Measurements from ENCODE around the gene SCTR.
A peak's percentile ranks its signal among the peaks of the same experiment; 100 is the strongest.

The SCTR gene

GRCh38 chr2:119523952-119524694 is at the start of gene SCTR:
TSS of gene SCTR (minus strand) at chr2:119524483. CDS start at chr2:119524226, 257 bp downstream.
- DNase-seq (ENCODE audit: low spot score) = no peak

GRCh38 chr2:119567292-119567691 is 43.0 kb upstream of the SCTR start:
- no peak for DNase-seq (ENCODE audit: low spot score)

- DNase-seq (ENCODE audit: low spot score) = no peak
Observed at GRCh38 chr2:119565481-119565880, 41.2 kb upstream of the SCTR start.

GRCh38 chr2:119553687-119554344 is 29.5 kb upstream of the SCTR start:
- DNase-seq (ENCODE audit: low spot score) = no peak

- DNase-seq (ENCODE audit: low spot score) = no peak
Observed at GRCh38 chr2:119552902-119553301, 28.6 kb upstream of the SCTR start.

GRCh38 chr2:119550856-119551255 is 26.6 kb upstream of the SCTR start:
- DNase-seq (ENCODE audit: low spot score) = no peak

- DNase-seq (ENCODE audit: low spot score) = no peak
Observed at GRCh38 chr2:119550346-119550745, 26.1 kb upstream of the SCTR start.

GRCh38 chr2:119549241-119549640 is 25.0 kb upstream of the SCTR start:
- peak; percentile 66 for DNase-seq (ENCODE audit: low spot score)

GRCh38 chr2:119548516-119549120 is 24.3 kb upstream of the SCTR start:
- no peak for DNase-seq (ENCODE audit: low spot score)

GRCh38 chr2:119546447-119546767 is 22.1 kb upstream of the SCTR start:
- DNase-seq (ENCODE audit: low spot score) = no peak

GRCh38 chr2:119545754-119546446 is 21.6 kb upstream of the SCTR start:
- peak; percentile 27 for DNase-seq (ENCODE audit: low spot score)

GRCh38 chr2:119544939-119545475 is 20.7 kb upstream of the SCTR start:
- peak; percentile 55 for DNase-seq (ENCODE audit: low spot score)

GRCh38 chr2:119544075-119544938 is 20.0 kb upstream of the SCTR start, which contains the start of gene CFAP221:
TSS of gene CFAP221 (plus strand) at chr2:119544449. CDS start at chr2:119546132, 1,683 bp downstream.
- peak; percentile 95 for DNase-seq (ENCODE audit: low spot score)

GRCh38 chr2:119541476-119541875 is 17.2 kb upstream of the SCTR start:
- no peak for DNase-seq (ENCODE audit: low spot score)

- DNase-seq (ENCODE audit: low spot score) = no peak
Observed at GRCh38 chr2:119537792-119538191, 13.5 kb upstream of the SCTR start.

- DNase-seq (ENCODE audit: low spot score) = no peak
Observed at GRCh38 chr2:119536707-119537106, 12.4 kb upstream of the SCTR start.

- DNase-seq (ENCODE audit: low spot score) = no peak
Observed at GRCh38 chr2:119536211-119536610, 11.9 kb upstream of the SCTR start.

- DNase-seq (ENCODE audit: low spot score) = no peak
Observed at GRCh38 chr2:119533560-119533959, 9.3 kb upstream of the SCTR start.

- DNase-seq (ENCODE audit: low spot score) = no peak
Observed at GRCh38 chr2:119531292-119531691, 7.0 kb upstream of the SCTR start.

GRCh38 chr2:119527999-119528398 is 3.7 kb upstream of the SCTR start:
- no peak for DNase-seq (ENCODE audit: low spot score)

GRCh38 chr2:119525614-119526013 is 1.3 kb upstream of the SCTR start:
- no peak for DNase-seq (ENCODE audit: low spot score)

All from AG20443 (cell line).